Measurements from ENCODE around the gene ARHGAP32. TPM values are rescaled to one million over a fixed set of nuclear protein-coding genes. Genes with fewer than 3 reads are reported as not detected.
"Not testable (repeated sequence)": the region's sequence is repeated elsewhere in the genome, so short reads cannot be mapped to it uniquely, and the experiment has no call there.

Gene ARHGAP32
- total RNA-seq, 2 donors from 2014 or later, result 8.9 to 12.0 TPM

DNA sequence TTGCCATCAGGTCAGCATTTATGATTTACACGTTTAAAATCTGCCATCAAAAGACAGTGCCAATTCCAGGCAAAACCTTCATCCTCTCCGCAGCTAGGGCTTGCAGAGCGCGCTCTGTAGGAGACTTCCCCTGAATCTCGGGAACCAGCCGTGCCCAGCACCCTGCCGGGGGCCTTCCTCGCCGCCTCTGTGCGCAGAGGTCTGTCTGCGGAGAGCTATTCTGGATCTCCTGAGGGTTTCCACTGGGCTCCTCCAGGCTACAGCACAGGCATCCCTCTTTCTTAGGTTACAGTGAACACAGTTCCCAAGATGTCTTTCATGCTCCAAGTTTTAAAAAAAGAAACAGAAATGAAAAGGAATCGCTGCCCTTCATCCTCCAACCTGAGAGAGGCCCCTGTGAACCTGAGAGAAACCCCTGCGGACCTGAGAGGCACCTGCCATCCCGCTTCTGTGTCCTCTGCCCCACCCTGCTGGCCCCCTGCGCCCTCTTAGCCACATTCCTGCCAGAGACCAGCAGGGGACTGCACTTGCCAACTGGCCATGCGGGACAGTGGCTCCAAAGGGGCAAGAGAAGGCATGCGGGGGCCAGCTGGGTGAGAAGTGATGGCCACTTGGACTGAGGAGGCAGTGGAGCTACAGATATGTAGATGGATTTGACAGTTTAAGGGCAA, 265.6 kb downstream of the ARHGAP32 start:
- DNase-seq (no peak), ATAC-seq (no peak)

GRCh38 chr11:128926000-128926399, 266.1 kb downstream of the ARHGAP32 start:
- intact Hi-C loops (cut with DNase I), result no loop called here
- no peak for DNase-seq
- ATAC-seq, result no peak

More for the DNA sequence above, 265.6 kb downstream of the ARHGAP32 start:
- intact Hi-C loops (cut with DNase I), result no loop called here

GRCh38 chr11:128925250-128925600, 266.9 kb downstream of the ARHGAP32 start:
- DNase-seq (no peak), ATAC-seq (no peak)
- intact Hi-C loops (cut with DNase I), result no loop called here

DNA sequence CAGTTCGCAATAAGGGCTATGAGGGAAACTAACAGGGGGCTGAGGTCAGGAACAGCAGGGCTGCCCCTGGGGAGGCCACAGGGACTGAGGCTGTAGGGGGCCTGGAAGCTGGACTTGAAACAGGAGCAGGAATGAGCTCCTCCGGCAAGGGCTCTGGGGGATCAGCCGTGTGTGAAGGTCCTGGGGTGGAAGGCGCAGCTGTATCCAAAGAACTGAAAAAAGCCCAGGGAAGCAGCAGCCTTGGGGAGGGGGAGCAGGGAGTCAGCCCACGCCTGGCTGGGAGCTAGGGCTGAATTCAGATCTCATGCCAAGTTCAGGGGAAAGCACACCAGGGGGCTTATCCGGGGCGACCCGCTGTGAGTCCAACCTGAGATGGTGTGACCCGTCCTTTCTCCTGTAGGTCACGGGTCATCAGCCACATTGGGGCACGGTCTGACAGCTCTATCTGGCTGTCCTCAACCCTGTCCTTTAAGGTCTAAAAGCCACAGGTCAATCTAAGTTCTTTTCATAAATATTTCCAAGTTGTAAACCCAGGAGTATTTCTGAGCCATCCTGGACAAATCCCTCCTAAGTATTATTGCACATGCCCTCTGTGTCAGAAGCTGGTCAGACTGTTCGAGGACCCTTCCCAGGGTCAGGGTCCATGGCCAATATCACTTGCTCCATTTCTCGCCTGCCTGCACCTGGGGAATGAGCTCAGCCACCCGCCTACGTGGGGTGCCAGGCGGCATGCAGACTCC, 267.4 kb downstream of the ARHGAP32 start:
- no peak for DNase-seq

GRCh38 chr11:128924104-128924503, 268.0 kb downstream of the ARHGAP32 start:
- ATAC-seq, result no peak
- intact Hi-C loops (cut with DNase I), result no loop called here
- DNase-seq, result no peak

More for the DNA sequence above, 267.4 kb downstream of the ARHGAP32 start:
- intact Hi-C loops (cut with DNase I), result no loop called here
- ATAC-seq, result no peak

- intact Hi-C loops (cut with DNase I), result no loop called here
- DNase-seq (no peak), ATAC-seq (no peak)
Observed at GRCh38 chr11:128921793-128922192, 270.3 kb downstream of the ARHGAP32 start.

- ATAC-seq (no peak), DNase-seq (no peak)
- intact Hi-C loops (cut with DNase I), result no loop called here
Observed at GRCh38 chr11:128920666-128921065, 271.5 kb downstream of the ARHGAP32 start.

- DNase-seq; ATAC-seq; intact Hi-C loops (cut with DNase I): not testable (repeated sequence)
Observed at GRCh38 chr11:128919635-128920034, 272.5 kb downstream of the ARHGAP32 start.

GRCh38 chr11:128919216-128919615, 272.9 kb downstream of the ARHGAP32 start:
- ATAC-seq (no peak), DNase-seq (no peak)
- intact Hi-C loops (cut with DNase I), result no loop called here

- intact Hi-C loops (cut with DNase I), result no loop called here
- DNase-seq (no peak), ATAC-seq (no peak)
Observed at GRCh38 chr11:128917144-128917724, 274.9 kb downstream of the ARHGAP32 start.

GRCh38 chr11:128916681-128917080, 275.4 kb downstream of the ARHGAP32 start:
- no peak for ATAC-seq
- intact Hi-C loops (cut with DNase I), result no loop called here
- no peak for DNase-seq

DNA sequence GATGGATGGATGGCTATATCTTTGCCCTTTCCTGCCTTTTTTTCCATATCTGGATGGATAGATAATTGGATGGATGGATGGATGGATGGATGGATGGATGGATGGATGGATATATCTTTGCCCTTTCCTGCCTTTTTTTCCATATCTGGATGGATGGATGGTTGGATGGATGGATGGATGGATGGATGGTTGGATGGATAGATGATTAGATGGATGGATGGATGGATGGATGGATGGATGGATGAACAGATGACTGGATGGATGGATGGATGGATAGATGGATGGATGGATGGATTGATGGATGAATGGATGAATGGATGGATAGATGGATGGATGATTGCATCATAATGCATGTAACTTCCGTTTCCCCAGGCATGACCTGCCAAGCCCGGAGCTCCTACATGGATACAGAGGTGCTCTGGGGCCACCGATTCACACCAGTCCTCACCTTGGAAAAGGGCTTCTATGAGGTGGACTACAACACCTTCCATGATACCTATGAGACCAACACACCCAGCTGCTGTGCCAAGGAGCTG, 276.0 kb downstream of the ARHGAP32 start:
- intact Hi-C loops (cut with DNase I), result no loop called here
- no peak for ATAC-seq
- no peak for DNase-seq

DNA sequence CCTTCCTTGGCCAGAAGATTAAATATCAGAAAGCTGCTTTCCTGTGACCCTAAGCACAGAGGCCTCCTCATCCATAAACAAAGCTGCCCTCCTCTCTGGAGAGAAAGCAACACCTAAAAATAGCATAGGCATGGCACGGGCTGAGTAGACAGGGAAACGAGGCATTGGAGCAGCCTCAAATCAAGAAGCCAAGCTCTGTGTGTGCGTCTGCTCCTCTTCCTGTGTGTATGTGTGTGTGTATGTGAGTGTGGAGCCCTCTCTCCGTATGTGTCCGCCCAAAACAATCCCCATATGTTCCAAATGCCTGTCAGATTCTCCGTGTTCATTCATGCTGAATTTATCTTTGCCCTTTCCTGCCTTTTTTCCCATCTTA, 277.0 kb downstream of the ARHGAP32 start:
- intact Hi-C loops (cut with DNase I), result no loop called here
- ATAC-seq, result peak; percentile 47 to 65

More for the DNA sequence above, 277.0 kb downstream of the ARHGAP32 start:
- no peak for DNase-seq

Other genes with a start within 250 kb of the ARHGAP32 start
- gene TP53AIP1, start 249.5 kb downstream of the ARHGAP32 start, total RNA-seq, result not detected
- not detected for gene BARX2, start 183.5 kb upstream of the ARHGAP32 start, total RNA-seq